K562 (cell line): Measurements from ENCODE around the gene SNX15. TPM values are rescaled to one million over a fixed set of nuclear protein-coding genes. Genes with fewer than 3 reads are reported as not detected.
A peak's percentile ranks its signal among the peaks of the same experiment; 100 is the strongest.

Source experiments
- ARID1B ChIP-seq: fragments of 450-650 bp; IDR thresholded peaks from 2 replicates; pipeline ENCODE4 v1.6.1; 2016; ENCODE audit warnings: antibody characterized with exemption, mild to moderate bottlenecking, inconsistent platforms
- BACH1 ChIP-seq: fragments of 200-800 bp; sonication (Bioruptor generic); IDR thresholded peaks from 2 replicates; pipeline ENCODE4 v1.6.1; 2016; ENCODE audit warnings: missing genetic modification characterization, missing compliant biosample characterization
- DDX20 ChIP-seq: fragments of 450-650 bp; IDR thresholded peaks from 2 replicates; pipeline ENCODE4 v1.6.1; 2016; ENCODE audit warnings: missing genetic modification characterization, low read depth, mild to moderate bottlenecking, missing compliant biosample characterization, moderate library complexity
- ELF1 ChIP-seq: fragments of 200-800 bp; sonication (Bioruptor generic); IDR thresholded peaks from 2 replicates; pipeline ENCODE4 v1.6.1; 2016; ENCODE audit warnings: missing genetic modification characterization, missing compliant biosample characterization
- EP300 ChIP-seq: IDR thresholded peaks from 2 replicates; pipeline ENCODE4 v1.6.1; 2012; ENCODE audit warnings: low read length, improper control_type of control experiment
- ETV5 ChIP-seq: sonication (generic); formaldehyde crosslinking; IDR thresholded peaks from 2 replicates; pipeline ENCODE4 v1.4.0; 2020; ENCODE audit warnings: low read depth, mild to moderate bottlenecking, missing genetic modification reagents
- KLF1 ChIP-seq: fragments of 450-650 bp; IDR thresholded peaks from 2 replicates; pipeline ENCODE4 v1.6.1; 2016; ENCODE audit warnings: missing genetic modification characterization, missing compliant biosample characterization
- MYBL2 ChIP-seq, 2 experiments: fragments of 450-650 bp in 1 of 2; sonication (generic) in 1 of 2; formaldehyde crosslinking in 1 of 2; IDR thresholded peaks; 2 replicates each; pipeline versions ENCODE4 v1.6.1 to v1.8.1; 2017 to 2022; ENCODE audit warnings: borderline replicate concordance in 1 of 2, inconsistent platforms in 1 of 2, low read depth in 1 of 2, mild to moderate bottlenecking in 1 of 2, missing genetic modification reagents in 1 of 2, moderate library complexity in 1 of 2
- NR2C1 ChIP-seq, 2 experiments: fragments of 450-650 bp; IDR thresholded peaks; 2 replicates each; pipeline ENCODE4 v1.6.1; 2017; ENCODE audit warnings: mild to moderate bottlenecking in 2 of 2, antibody characterized with exemption in 1 of 2, inconsistent platforms in 1 of 2, missing compliant biosample characterization in 1 of 2, missing genetic modification characterization in 1 of 2
- PHF20 ChIP-seq: fragments of 450-650 bp; IDR thresholded peaks from 2 replicates; pipeline ENCODE4 v1.6.1; 2018; ENCODE audit not compliant: partially characterized antibody
- RAD21 ChIP-seq, 2 experiments: fragments of 250-450 bp in 1 of 2; fragments of 450-650 bp in 1 of 2; sonication (Bioruptor Pico) in 1 of 2; formaldehyde crosslinking in 1 of 2; IDR thresholded peaks in 1 of 2; conservative IDR thresholded peaks in 1 of 2; 2 replicates each; pipeline versions ENCODE4 v1.4.0 to v1.8.0; 2020 to 2022; ENCODE audit warnings: mild to moderate bottlenecking in 2 of 2, moderate library complexity in 1 of 2
- SMAD3 ChIP-seq: fragments of 450-650 bp; formaldehyde crosslinking; conservative IDR thresholded peaks from 2 replicates; pipeline ENCODE4 v1.4.0; 2020; ENCODE audit warnings: mild to moderate bottlenecking
- SMC3 ChIP-seq: conservative IDR thresholded peaks from 2 replicates; pipeline ENCODE4 v1.6.1; 2011; ENCODE audit warnings: low read depth, low read length, improper control_type of control experiment; ENCODE audit not compliant: insufficient read depth
- SREBF1 ChIP-seq: fragments of 150-350 bp; IDR thresholded peaks from 2 replicates; pipeline ENCODE4 v1.6.1; 2014; ENCODE audit warnings: antibody characterized with exemption, low read depth, low read length, borderline replicate concordance
- SRSF7 ChIP-seq: fragments of 200-400 bp; formaldehyde crosslinking; optimal IDR thresholded peaks from 2 replicates; pipeline ENCODE3; 2017; ENCODE audit warnings: mild to moderate bottlenecking, low read depth, low read length
- TARDBP ChIP-seq: fragments of 450-650 bp; IDR thresholded peaks from 2 replicates; pipeline ENCODE4 v1.6.1; 2016
- ZNF175 ChIP-seq: fragments of 200-800 bp; sonication (Bioruptor generic); IDR thresholded peaks from 2 replicates; pipeline ENCODE4 v1.6.1; 2016; ENCODE audit warnings: low read depth, mild to moderate bottlenecking, missing genetic modification characterization, missing compliant biosample characterization
- ZNF507 ChIP-seq: conservative IDR thresholded peaks from 2 replicates; pipeline ENCODE4 v1.6.1; 2017; ENCODE audit warnings: missing genetic modification characterization, missing compliant biosample characterization
- polyA plus RNA-seq, 8 experiments: library from polyadenylated mRNA; depleted of rRNA in 4 of 8; stranded (reverse) in 5 of 8; unstranded in 3 of 8; fragments of >200 nt; fragmentation: Nextera tagmentation in 2 of 8; fragmentation: Illumina TruSeq in 1 of 8; extraction: Ambion mirVana in 2 of 8; extraction: Trizol in 1 of 8; gene quantifications; 2 replicates each; pipeline versions ENCODE4 v1.2.1 to v1.2.3, GENCODE V29; 2011 to 2014; ENCODE audit warnings: inconsistent platforms in 1 of 8, missing spikeins in 1 of 8
- total RNA-seq, 7 experiments: library from RNA; depleted of rRNA in 6 of 7; stranded (reverse); fragments of >200 nt in 6 of 7; fragmentation: Illumina TruSeq in 2 of 7; extraction: Trizol in 2 of 7; gene quantifications; 2 replicates each; pipeline versions ENCODE4 v1.2.1 to v1.2.3, GENCODE V29; 2011 to 2021; ENCODE audit warnings: low replicate concordance in 1 of 7
- TF ChIP-seq, protein P1 (sequence below): fragments of 450-650 bp; IDR thresholded peaks from 2 replicates; pipeline ENCODE4 v1.6.1; 2017; ENCODE audit warnings: antibody characterized with exemption, mild to moderate bottlenecking
- TF ChIP-seq, protein P2 (sequence below): fragments of 250-450 bp; sonication (Bioruptor Pico); IDR thresholded peaks from 2 replicates; pipeline ENCODE4 v1.9.0; 2021; ENCODE audit warnings: mild to moderate bottlenecking, inconsistent platforms

SNX15 gene
- total and polyA plus RNA-seq, 9 of the 15 experiments (the other 6 are each of a cell fraction or from before 2014, with no cell fraction given) = 1.8 to 27.8 (median 15.2) TPM

DNA sequence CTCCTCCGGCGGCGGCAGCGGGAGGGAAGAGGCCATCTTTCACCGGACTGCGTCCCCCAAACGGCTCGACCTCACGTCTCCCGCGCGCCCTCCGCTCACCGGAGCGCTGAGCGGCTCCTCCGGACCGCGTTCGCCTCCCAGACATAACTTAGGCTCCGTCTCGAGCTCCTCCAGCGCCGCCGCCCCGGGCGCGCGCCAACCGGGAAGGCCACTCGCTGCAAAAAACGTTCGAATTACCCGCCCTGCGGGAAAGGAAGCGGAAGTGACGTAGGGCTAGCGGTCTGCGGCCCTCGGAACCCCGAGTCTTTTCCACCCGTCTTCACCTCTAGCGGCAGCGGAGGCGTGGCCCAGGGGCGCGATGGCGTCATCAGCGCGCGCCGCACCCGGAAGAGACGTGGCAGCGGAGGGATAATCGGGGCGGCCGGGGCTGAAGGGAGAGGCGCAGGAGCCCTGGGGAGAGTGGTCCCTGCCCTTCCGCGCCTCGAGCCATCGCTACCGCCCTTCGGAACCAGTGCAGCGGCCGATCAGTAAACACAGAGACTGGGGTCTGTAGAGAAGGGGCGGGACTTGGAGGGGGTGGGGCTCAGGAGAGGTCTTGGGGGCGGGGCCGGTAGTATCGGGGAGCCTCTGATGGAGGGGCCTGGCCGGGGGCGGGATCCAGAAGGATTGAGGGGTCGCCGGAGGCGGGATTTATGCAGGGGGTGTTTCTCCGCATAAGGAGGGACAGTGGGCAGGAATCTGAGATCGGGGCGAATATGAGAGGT lies 56.8 kb downstream of the SNX15 start, which contains the start of the genes CDCA5 and ZFPL1 (continued):
- TF ChIP-seq ZNF175 (CRISPR knock-in tag) (no peak; the same call in 1 of the 2 replicates), TARDBP (peak; percentile 13; the same call in 1 of the 2 replicates), MYBL2 (IDR thresholded peaks at IDR 0.05; ENCODE audit: low read depth) (peak; percentile 91), MYBL2 (CRISPR knock-in tag; IDR thresholded peaks at IDR 0.05; ENCODE audit: borderline replicate concordance) (no peak), RAD21 (CRISPR knock-in tag; conservative IDR thresholded peaks at IDR 0.05 in 1 of 2, IDR thresholded peaks at IDR 0.05 in 1 of 2) (no peak), SMAD3 (CRISPR knock-in tag) (peak; percentile 20; the same call in 1 of the 2 replicates), ELF1 (peak; percentile 99), SRSF7 (no peak), DDX20 (no peak), ARID1B (0 out of 2 replicates have a peak, but pooled peaks have one; percentile 13), ETV5 (peak; percentile 87), NR2C1 (IDR thresholded peaks at IDR 0.05) (peak; percentile 78), NR2C1 (tag; IDR thresholded peaks at IDR 0.05) (peak; percentile 75), SREBF1 (no peak), SMC3 (0 out of 2 replicates have a peak, but pooled peaks have one; percentile 18), PHF20 (peak; percentile 99), EP300 (peak; percentile 55), KLF1 (tag) (no peak), BACH1 (tag) (peak; percentile 63; the same call in 1 of the 2 replicates), ZNF507 (tag) (no peak)
- TF ChIP-seq, protein P1, sequence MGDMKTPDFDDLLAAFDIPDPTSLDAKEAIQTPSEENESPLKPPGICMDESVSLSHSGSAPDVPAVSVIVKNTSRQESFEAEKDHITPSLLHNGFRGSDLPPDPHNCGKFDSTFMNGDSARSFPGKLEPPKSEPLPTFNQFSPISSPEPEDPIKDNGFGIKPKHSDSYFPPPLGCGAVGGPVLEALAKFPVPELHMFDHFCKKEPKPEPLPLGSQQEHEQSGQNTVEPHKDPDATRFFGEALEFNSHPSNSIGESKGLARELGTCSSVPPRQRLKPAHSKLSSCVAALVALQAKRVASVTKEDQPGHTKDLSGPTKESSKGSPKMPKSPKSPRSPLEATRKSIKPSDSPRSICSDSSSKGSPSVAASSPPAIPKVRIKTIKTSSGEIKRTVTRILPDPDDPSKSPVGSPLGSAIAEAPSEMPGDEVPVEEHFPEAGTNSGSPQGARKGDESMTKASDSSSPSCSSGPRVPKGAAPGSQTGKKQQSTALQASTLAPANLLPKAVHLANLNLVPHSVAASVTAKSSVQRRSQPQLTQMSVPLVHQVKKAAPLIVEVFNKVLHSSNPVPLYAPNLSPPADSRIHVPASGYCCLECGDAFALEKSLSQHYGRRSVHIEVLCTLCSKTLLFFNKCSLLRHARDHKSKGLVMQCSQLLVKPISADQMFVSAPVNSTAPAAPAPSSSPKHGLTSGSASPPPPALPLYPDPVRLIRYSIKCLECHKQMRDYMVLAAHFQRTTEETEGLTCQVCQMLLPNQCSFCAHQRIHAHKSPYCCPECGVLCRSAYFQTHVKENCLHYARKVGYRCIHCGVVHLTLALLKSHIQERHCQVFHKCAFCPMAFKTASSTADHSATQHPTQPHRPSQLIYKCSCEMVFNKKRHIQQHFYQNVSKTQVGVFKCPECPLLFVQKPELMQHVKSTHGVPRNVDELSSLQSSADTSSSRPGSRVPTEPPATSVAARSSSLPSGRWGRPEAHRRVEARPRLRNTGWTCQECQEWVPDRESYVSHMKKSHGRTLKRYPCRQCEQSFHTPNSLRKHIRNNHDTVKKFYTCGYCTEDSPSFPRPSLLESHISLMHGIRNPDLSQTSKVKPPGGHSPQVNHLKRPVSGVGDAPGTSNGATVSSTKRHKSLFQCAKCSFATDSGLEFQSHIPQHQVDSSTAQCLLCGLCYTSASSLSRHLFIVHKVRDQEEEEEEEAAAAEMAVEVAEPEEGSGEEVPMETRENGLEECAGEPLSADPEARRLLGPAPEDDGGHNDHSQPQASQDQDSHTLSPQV = no peak
- TF ChIP-seq, protein P2, sequence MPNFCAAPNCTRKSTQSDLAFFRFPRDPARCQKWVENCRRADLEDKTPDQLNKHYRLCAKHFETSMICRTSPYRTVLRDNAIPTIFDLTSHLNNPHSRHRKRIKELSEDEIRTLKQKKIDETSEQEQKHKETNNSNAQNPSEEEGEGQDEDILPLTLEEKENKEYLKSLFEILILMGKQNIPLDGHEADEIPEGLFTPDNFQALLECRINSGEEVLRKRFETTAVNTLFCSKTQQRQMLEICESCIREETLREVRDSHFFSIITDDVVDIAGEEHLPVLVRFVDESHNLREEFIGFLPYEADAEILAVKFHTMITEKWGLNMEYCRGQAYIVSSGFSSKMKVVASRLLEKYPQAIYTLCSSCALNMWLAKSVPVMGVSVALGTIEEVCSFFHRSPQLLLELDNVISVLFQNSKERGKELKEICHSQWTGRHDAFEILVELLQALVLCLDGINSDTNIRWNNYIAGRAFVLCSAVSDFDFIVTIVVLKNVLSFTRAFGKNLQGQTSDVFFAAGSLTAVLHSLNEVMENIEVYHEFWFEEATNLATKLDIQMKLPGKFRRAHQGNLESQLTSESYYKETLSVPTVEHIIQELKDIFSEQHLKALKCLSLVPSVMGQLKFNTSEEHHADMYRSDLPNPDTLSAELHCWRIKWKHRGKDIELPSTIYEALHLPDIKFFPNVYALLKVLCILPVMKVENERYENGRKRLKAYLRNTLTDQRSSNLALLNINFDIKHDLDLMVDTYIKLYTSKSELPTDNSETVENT (CRISPR knock-in tag) = peak; percentile 69; the same call in 1 of the 2 replicates
